HG03457 (cell line): ENCODE results near the gene ARL5A.

Source experiments
- ATAC-seq: cut with Tn5 transposase; IDR thresholded peaks from one replicate; pipeline ENCODE4 v1.9.1; 2021; ENCODE audit warnings: moderate number of reproducible peaks; ENCODE audit not compliant: unreplicated experiment

Gene ARL5A

DNA sequence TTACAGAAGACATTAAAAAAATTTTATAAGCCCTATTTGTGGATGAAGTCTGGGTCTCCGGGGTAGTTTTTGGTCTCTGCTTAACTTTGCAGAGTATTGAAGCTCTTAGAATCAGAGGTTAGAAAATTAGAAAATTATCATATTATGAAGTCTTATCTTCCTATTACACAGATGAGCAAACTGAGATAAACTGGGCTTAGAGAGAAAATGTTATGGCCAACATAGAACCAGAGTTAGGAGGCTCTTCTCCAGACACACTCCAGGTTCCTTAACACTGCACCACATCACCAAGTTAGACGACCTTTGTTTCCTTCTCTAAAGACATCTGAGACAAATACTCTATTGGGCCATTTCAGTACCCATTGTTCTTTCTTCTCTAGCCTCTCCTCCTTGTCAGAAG is 57.2 kb downstream of the ARL5A start:
- peak; percentile 24 for ATAC-seq

DNA sequence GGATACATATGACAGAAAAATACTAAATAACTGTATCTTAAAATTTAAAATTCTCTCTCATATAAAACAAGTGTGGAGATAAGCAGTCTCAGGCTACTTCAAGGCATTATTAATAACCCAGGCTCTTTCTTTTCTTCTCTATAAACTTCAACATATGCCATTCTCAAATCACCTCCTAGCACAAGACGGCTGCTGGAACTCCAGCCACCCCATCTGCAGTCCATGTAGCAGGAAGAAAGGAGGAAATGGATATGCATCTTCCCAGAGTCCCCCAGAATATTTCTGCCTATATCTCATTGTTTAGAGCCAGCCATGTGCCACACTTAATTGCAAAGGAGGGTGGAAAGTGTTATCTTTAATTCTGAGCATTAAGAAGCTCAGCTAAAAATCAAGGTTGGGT is 58.6 kb downstream of the ARL5A start:
- ATAC-seq: no peak

DNA sequence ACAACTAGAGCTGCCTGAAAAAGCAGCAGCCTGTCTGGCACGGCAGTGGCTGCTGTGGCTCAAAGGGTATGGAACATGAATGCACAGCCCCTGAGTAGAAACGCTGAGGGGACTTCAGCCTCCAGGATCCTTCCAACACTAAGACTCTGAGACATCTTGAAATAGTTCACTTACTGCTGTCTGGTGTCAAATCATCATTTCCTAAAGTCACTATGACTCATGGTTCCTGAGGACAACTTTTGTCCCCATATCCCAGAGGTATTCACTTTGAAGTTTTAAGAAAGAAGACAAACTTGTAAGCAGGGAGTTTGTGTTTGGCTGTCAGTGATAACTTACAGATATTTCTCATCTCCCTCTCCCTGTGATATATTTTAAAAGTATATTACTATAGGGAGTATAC is 60.7 kb downstream of the ARL5A start:
- no peak for ATAC-seq

DNA sequence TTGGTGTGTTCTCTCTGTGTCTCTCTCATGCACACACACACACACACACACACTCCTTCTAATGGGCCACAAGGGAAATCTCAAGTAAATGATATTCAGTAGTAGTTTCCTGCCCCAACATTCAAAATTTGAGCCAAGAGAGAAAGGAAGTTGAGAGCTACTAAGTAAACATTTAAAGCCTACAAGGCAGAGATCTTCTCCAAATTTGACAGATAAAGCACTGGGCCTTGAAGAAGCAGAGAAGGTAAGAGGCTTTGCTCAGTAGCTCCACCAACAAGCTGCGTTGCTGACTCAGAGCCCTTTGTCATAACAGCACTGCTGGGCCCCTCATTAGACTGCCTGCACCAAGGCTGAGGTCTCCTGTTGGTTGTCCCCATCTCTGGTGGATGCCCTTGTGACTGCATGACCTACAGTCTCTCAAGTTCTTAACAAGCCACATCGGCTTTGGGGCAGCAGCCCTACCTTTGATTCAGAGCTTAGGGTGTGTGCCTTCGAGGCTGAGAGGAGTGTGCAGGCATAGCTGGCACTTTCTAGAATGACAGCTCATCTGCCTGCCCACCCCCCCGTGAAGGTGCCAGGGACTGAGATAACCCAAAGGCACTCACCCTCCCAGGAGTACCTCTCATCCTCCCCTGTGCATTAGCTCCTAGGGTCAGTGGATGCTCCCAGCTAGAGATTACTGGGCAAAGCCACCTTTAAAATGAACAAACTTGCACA is 61.6 kb downstream of the ARL5A start:
- peak; percentile 32 for ATAC-seq

GRCh38 chr2:151765760-151766410 is 62.3 kb downstream of the ARL5A start:
- no peak for ATAC-seq

DNA sequence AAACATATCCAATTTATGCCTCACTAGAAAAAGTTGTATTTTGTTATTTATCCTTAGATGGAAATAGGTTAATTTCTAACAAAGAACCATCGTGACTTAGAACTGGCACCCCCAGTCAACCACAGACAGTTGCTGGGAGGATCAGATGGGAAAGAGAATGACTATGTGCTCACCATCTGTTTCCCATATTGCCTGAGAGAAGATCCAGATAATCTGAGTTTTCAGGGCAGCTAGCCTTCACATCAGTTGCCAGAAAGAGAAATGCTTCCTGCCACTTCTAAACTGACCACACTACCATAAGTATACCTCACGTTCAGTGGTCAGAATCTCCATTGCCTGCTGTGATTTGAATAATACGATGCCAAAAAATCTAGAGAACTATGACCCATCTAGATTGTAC is 65.5 kb downstream of the ARL5A start:
- no peak for ATAC-seq

- ATAC-seq: no peak
These were observed 66.5 kb downstream of the ARL5A start for GRCh38 chr2:151761687-151762086.

- ATAC-seq: no peak
These were observed 67.0 kb downstream of the ARL5A start for GRCh38 chr2:151761193-151761592.

DNA sequence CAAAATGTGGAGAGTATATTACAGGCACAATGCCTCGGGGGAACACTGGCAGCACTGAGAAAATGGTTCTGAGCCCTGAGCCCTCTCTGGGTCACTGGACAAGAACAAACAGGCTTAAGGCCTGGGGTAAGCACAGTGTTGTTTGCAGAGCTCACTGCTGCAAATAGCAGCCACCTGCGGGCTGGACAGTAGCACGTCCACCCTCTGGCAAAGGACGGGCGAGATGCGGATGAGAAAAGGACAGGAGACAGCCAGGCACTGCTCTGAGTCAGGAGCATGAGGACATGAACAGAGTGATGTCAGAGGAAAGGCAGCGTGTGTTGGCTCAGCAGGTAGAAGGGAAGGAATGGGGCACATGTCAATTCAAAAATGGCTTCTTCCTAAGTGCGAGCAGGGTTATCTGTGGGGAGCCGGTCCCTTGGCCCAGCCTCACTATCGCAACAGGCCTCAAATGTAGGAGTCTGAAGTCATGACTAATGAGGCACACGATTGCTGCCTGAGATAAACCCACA is 68.0 kb downstream of the ARL5A start:
- ATAC-seq: no peak

DNA sequence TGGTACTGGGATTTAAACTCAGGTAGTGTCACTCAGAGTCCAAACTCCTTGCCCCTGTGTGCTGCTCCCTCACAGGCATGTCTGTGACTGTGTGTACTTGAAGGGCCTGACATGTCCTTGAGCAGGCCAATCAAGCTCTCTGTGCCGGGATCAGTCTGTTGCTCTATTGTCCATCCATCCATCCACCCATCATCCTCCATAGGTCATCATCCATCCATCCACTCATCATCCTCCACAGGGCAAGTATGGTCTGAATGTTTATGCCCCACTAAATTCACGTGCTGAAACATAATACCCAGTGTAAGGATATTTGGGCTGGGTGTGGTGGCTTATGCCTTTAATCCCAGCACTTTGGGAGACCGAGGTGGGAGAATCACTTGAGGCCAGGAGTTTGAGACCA is 69.5 kb downstream of the ARL5A start:
- no peak for ATAC-seq

DNA sequence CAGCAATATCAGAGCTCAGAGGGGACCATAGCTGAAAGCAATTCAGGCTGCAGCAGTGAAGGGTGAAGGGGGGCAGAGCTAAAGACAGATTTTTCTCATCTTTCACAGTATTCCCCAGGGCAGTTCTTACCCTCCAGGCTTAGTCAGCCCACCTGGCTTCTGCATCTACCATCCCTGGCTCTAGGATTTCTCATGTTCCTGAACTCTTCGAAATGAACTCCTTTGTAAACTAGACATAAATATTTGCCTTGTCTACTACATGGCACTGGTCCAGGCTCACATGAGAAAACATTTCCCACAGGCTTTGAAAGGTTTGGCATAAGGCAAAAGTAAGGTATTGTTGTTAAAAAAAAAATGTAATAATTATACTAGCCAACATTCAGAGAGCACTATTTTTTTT is 70.4 kb downstream of the ARL5A start:
- no peak for ATAC-seq

- no peak for ATAC-seq
These were observed 71.4 kb downstream of the ARL5A start for GRCh38 chr2:151756820-151757219.

GRCh38 chr2:151754253-151754897 is 73.8 kb downstream of the ARL5A start:
- no peak for ATAC-seq

- no peak for ATAC-seq
These were observed 74.7 kb downstream of the ARL5A start for GRCh38 chr2:151753540-151753939.
